HepG2 (cell line): Measurements from ENCODE around the gene TNNT3. TPM values are rescaled to one million over a fixed set of nuclear protein-coding genes. Genes with fewer than 3 reads are reported as not detected.

Source experiments
- ATAC-seq: fragments of 200-7000 bp; cut with Tn5 transposase; 3 replicates; pipeline ENCODE4 v1.9.1; 2020; ENCODE audit warnings: mild to moderate bottlenecking, moderate library complexity
- BruUV-seq: library from RNA; stranded (reverse); fragments of 400-500 nt; replicated peaks from 2 replicates; lab custom pipeline; 2021; lab: Mats Ljungman, UMichigan
- CTCF ChIA-PET: fragments of 300-600 bp; formaldehyde crosslinking; extraction: SDS; loops from one replicate; lab custom pipeline; 2021; ENCODE audit warnings: low total read pairs, inconsistent platforms, low intra/inter-chr PET ratio; lab: Yijun Ruan, JAX
- POLR2A ChIA-PET: fragments of 350-600 bp; sonication (Branson Sonifier 250); formaldehyde crosslinking; loops from one replicate; lab custom pipeline; 2020; ENCODE audit warnings: antibody characterized with exemption, inconsistent platforms; lab: Yijun Ruan, JAX
- DNase-seq: peaks from one replicate; pipeline ENCODE4 v3.0.0-alpha.2; 2015; ENCODE audit warnings: low spot score
- FAIRE-seq: peaks from 3 replicates; lab custom pipeline; 2011; peaks lifted over from hg19 to GRCh38; lab: Jason Lieb, UNC
- H2AFZ ChIP-seq: one replicate; pipeline ENCODE4 v1.6.1; 2011; ENCODE audit warnings: low read length, inconsistent platforms
- H3K27ac ChIP-seq: fragments of 300-600 bp; 3 replicates; pipeline ENCODE4 v1.8.0; 2011; ENCODE audit warnings: mixed run types, mild to moderate bottlenecking, mixed read lengths, low read length, inconsistent platforms; ENCODE audit not compliant: insufficient read depth; ENCODE audit errors: extremely low read length
- H3K27me3 ChIP-seq, 2 experiments: fragments of 200-600 bp in 1 of 2; 2 replicates in 1 of 2; 3 replicates in 1 of 2; pipeline versions ENCODE4 v1.6.0 to v1.8.0; 2011; ENCODE audit warnings: low read length in 2 of 2, mild to moderate bottlenecking in 2 of 2, moderate library complexity in 2 of 2, inconsistent platforms in 1 of 2; ENCODE audit not compliant: insufficient read depth in 2 of 2, control insufficient read depth in 1 of 2
- H3K36me3 ChIP-seq, 2 experiments: fragments of 200-600 bp in 1 of 2; replicated peaks in 1 of 2; 2 replicates in 1 of 2; 3 replicates in 1 of 2; pipeline versions ENCODE4 v1.5.1 to v1.8.0; 2011; ENCODE audit warnings: low read length in 2 of 2, inconsistent platforms in 1 of 2; ENCODE audit not compliant: insufficient read depth in 2 of 2, control insufficient read depth in 1 of 2
- H3K4me1 ChIP-seq: 2 replicates; pipeline ENCODE4 v1.5.1; 2012; ENCODE audit warnings: low read length, inconsistent platforms; ENCODE audit not compliant: insufficient read depth
- H3K4me2 ChIP-seq: 2 replicates; pipeline ENCODE4 v1.6.0; 2011; ENCODE audit warnings: low read depth, low read length, inconsistent platforms
- H3K4me3 ChIP-seq, 3 experiments: fragments of 200-600 bp in 1 of 3; sonication (generic), shearing (Covaris generic) in 1 of 3; replicated peaks in 1 of 3; 2 replicates each; pipeline ENCODE4 v1.5.1; 2011 to 2016; ENCODE audit warnings: low read length in 3 of 3, inconsistent platforms in 2 of 3, low read depth in 2 of 3, mild to moderate bottlenecking in 2 of 3, control low read depth in 1 of 3, mixed read lengths in 1 of 3; ENCODE audit not compliant: insufficient read depth in 1 of 3
- H3K79me2 ChIP-seq: one replicate; pipeline ENCODE4 v1.6.1; 2011; ENCODE audit warnings: low read length, inconsistent platforms; ENCODE audit not compliant: insufficient read depth
- H3K9ac ChIP-seq: 2 replicates; pipeline ENCODE4 v1.6.0; 2011; ENCODE audit warnings: mild to moderate bottlenecking, low read depth, low read length, inconsistent platforms; ENCODE audit not compliant: insufficient read depth
- H3K9me3 ChIP-seq: 2 replicates; pipeline ENCODE4 v1.5.1; 2012; ENCODE audit warnings: mild to moderate bottlenecking, low read length
- H4K20me1 ChIP-seq: 2 replicates; pipeline ENCODE4 v1.6.0; 2011; ENCODE audit warnings: inconsistent platforms, mild to moderate bottlenecking, low read length, moderate library complexity; ENCODE audit not compliant: insufficient read depth
- AFF4 ChIP-seq: sonication (generic); formaldehyde crosslinking; IDR thresholded peaks from 2 replicates; pipeline ENCODE4 v1.4.0; 2020; ENCODE audit warnings: missing genetic modification reagents
- ESRRA ChIP-seq: sonication (generic); formaldehyde crosslinking; IDR thresholded peaks from 2 replicates; pipeline ENCODE4 v1.5.1; 2020; ENCODE audit warnings: mild to moderate bottlenecking, low read depth, missing genetic modification reagents
- HIC2 ChIP-seq: sonication (generic); formaldehyde crosslinking; IDR thresholded peaks from 2 replicates; pipeline ENCODE4 v1.9.0; 2022; ENCODE audit warnings: low read depth, missing genetic modification reagents
- HNF4A ChIP-seq: sonication (generic); formaldehyde crosslinking; IDR thresholded peaks from 2 replicates; pipeline ENCODE4 v1.4.0; 2020; ENCODE audit warnings: missing genetic modification reagents
- MAFK ChIP-seq, 2 experiments: IDR thresholded peaks in 1 of 2; conservative IDR thresholded peaks in 1 of 2; 2 replicates each; pipeline ENCODE4 v1.6.1; 2011; ENCODE audit warnings: improper control_type of control experiment in 2 of 2, low read length in 2 of 2
- MAZ ChIP-seq, 2 experiments: sonication (generic) in 1 of 2; formaldehyde crosslinking in 1 of 2; IDR thresholded peaks; 2 replicates each; pipeline versions ENCODE4 v1.5.0 to v1.6.1; 2012 to 2020; ENCODE audit warnings: low read depth in 2 of 2, mild to moderate bottlenecking in 2 of 2, borderline replicate concordance in 1 of 2, improper control_type of control experiment in 1 of 2, low read length in 1 of 2, missing genetic modification reagents in 1 of 2, moderate library complexity in 1 of 2
- THYN1 ChIP-seq: sonication (generic); formaldehyde crosslinking; IDR thresholded peaks from 2 replicates; pipeline ENCODE4 v1.8.1; 2023; ENCODE audit warnings: low read depth, mild to moderate bottlenecking, moderate library complexity, missing genetic modification reagents, borderline replicate concordance
- ZNF501 ChIP-seq: sonication (generic); formaldehyde crosslinking; IDR thresholded peaks from 2 replicates; pipeline ENCODE4 v1.5.1; 2020; ENCODE audit warnings: mild to moderate bottlenecking, moderate library complexity, missing genetic modification reagents
- WGBS: methylation state at CpG from one replicate; pipeline ENCODE4 v1.1.6; 2017; ENCODE audit warnings: low lambda C conversion rate; 5-methylcytosine and 5-hydroxymethylcytosine counted together
- in situ Hi-C: cut with HindIII; loops from 2 replicates; pipeline ENCODE4 v1.10.0; 2017; ENCODE audit warnings: low pct_unique_long_range_greater_than_20kb; ENCODE audit not compliant: extremely low pct_ligation_motif_present
- intact Hi-C: fragments of 100-400 bp; cut with micrococcal nuclease; formaldehyde crosslinking; loops from one replicate; pipeline ENCODE4 v1.10.0; 2022; ENCODE audit not compliant: unreplicated experiment
- polyA plus RNA-seq, 8 experiments: library from polyadenylated mRNA; depleted of rRNA in 3 of 8; stranded (reverse) in 7 of 8; unstranded in 1 of 8; fragments of >200 nt; fragmentation: Illumina TruSeq in 4 of 8; extraction: Trizol in 4 of 8; gene quantifications; 2 replicates each; pipeline versions ENCODE4 v1.2.1 to v1.2.3, GENCODE V29; 2011 to 2016; ENCODE audit warnings: low read depth in 4 of 8, missing spikeins in 1 of 8, mixed read lengths in 1 of 8; ENCODE audit not compliant: insufficient read depth in 1 of 8
- total RNA-seq, 5 experiments: library from RNA; depleted of rRNA; stranded (reverse); fragments of >200 nt; fragmentation: Illumina TruSeq; extraction: Trizol; gene quantifications; 2 replicates each; pipeline ENCODE4 v1.2.3, GENCODE V29; 2016; ENCODE audit warnings: low read depth in 1 of 5

Gene TNNT3
- total and polyA plus RNA-seq, 2 of the 13 experiments (the other 11 are each of a cell fraction or from before 2014, with no cell fraction given): not detected

GRCh38 chr11:1964955-1965354 lies 45.5 kb downstream of the TNNT3 start:
- Histone ChIP-seq H3K9me3 (no peaks in the 10 kb centered on the region), H2AFZ (no peak overlapping the region), H3K27ac (no peak overlapping the region), H4K20me1 (no peaks in the 10 kb centered on the region), H3K27me3 (no peaks in the 10 kb centered on the region), H3K4me3 (no peak overlapping the region), H3K4me1 (no peaks in the 10 kb centered on the region), H3K4me2 (no peak overlapping the region), H3K36me3 (no peaks in the 10 kb centered on the region), H3K9ac (no peak overlapping the region), H3K79me2 (no peaks in the 10 kb centered on the region)
- intact Hi-C loops: no loop called here
- no CpG with 5 or more reads among the region's 20 CpGs for WGBS
- BruUV-seq: no TSS peak
- ChIA-PET CTCF (no interaction called here), POLR2A (interaction anchor here (26.2 kb wide), 1 partner anchor 22 kb away, joined by 720 read pairs; no protein-coding TSS in a partner anchor)
- TF ChIP-seq ZNF501 (CRISPR knock-in tag) (no peak), MAZ (IDR thresholded peaks at IDR 0.05; ENCODE audit: borderline replicate concordance, low read depth, low read length) (no peak), MAZ (CRISPR knock-in tag; IDR thresholded peaks at IDR 0.05; ENCODE audit: low read depth) (no peak), ESRRA (CRISPR knock-in tag) (no peak), MAFK (conservative IDR thresholded peaks at IDR 0.05 in 1 of 2, IDR thresholded peaks at IDR 0.05 in 1 of 2; ENCODE audit: low read length in 2 of 2) (no peak), AFF4 (CRISPR knock-in tag) (no peak), HIC2 (CRISPR knock-in tag) (no peak), THYN1 (CRISPR knock-in tag) (no peak), HNF4A (CRISPR knock-in tag) (no peak)
- DNase-seq (no peak), ATAC-seq (no peak), FAIRE-seq (no peak)
- in situ Hi-C loops: no loop called here
